ENCODE results near the gene TPM2. TPM values are rescaled to one million over a fixed set of nuclear protein-coding genes. Genes with fewer than 3 reads are reported as not detected.

TPM2 gene
- total RNA-seq, 6 experiments from 2014 or later, result 1,810 to 3,557 (median 2,546) TPM

- no peak for DNase-seq
- Mint-ChIP-seq H3K9me3 (no peaks in the 10 kb centered on the region), H3K36me3 (ENCODE audit: low read depth) (peaks cover 12% of the 10 kb centered on the region; the same call in 1 of the 2 replicates), H3K27me3 (ENCODE audit: insufficient read depth) (peaks cover 5% of the 10 kb centered on the region), H3K4me1 (ENCODE audit: low read depth) (peaks cover 70% of the 10 kb centered on the region), H3K4me3 (peak overlapping the region; percentile 90), H3K27ac (peak overlapping the region; percentile 60)
- TF ChIP-seq CTCF (IDR thresholded peaks at IDR 0.05), result no peak
Observed at GRCh38 chr9:35665471-35665818, 24.3 kb downstream of the TPM2 start.

GRCh38 chr9:35664531-35665470, 24.9 kb downstream of the TPM2 start, which contains the start of gene ARHGEF39:
Gene ARHGEF39 (minus strand): TSS chr9:35665195. CDS start chr9:35665169, 26 bp downstream.
- H3K27ac Mint-ChIP-seq, result peak within 1 kb of the TSS; percentile 60
- H3K4me1 Mint-ChIP-seq (ENCODE audit: low read depth), result peaks cover 75% of the 10 kb centered on the region

GRCh38 chr9:35662437-35662836, 27.3 kb downstream of the TPM2 start:
- Mint-ChIP-seq H3K27ac (peak overlapping the region; percentile 60; the same call in 1 of the 2 replicates), H3K4me1 (ENCODE audit: low read depth) (peaks cover 79% of the 10 kb centered on the region), H3K36me3 (ENCODE audit: low read depth) (peaks cover 17% of the 10 kb centered on the region; the same call in 1 of the 2 replicates), H3K4me3 (no peak overlapping the region), H3K27me3 (ENCODE audit: insufficient read depth) (peaks cover 10% of the 10 kb centered on the region), H3K9me3 (peaks cover 4% of the 10 kb centered on the region)
- DNase-seq, result no peak
- TF ChIP-seq CTCF (IDR thresholded peaks at IDR 0.05), result no peak

More at GRCh38 chr9:35664531-35665470, 24.9 kb downstream of the TPM2 start, which contains the start of gene ARHGEF39:
- no peaks in the 10 kb centered on the region for H3K9me3 Mint-ChIP-seq
- DNase-seq, result peak; percentile 71
- peak; percentile 23; the same call in 1 of the 2 replicates for TF ChIP-seq CTCF (IDR thresholded peaks at IDR 0.05)
- peaks cover 5% of the 10 kb centered on the region for H3K27me3 Mint-ChIP-seq (ENCODE audit: insufficient read depth)
- peak within 1 kb of the TSS; percentile 90 for H3K4me3 Mint-ChIP-seq
- peaks cover 17% of the 10 kb centered on the region; the same call in 1 of the 2 replicates for H3K36me3 Mint-ChIP-seq (ENCODE audit: low read depth)

GRCh38 chr9:35661756-35662350, 27.9 kb downstream of the TPM2 start:
- Mint-ChIP-seq H3K27ac (peak overlapping the region; percentile 60; the same call in 1 of the 2 replicates), H3K4me1 (ENCODE audit: low read depth) (peaks cover 85% of the 10 kb centered on the region), H3K4me3 (no peak overlapping the region; the same call in 1 of the 2 replicates)

More at GRCh38 chr9:35661756-35662350, 27.9 kb downstream of the TPM2 start:
- H3K27me3 Mint-ChIP-seq (ENCODE audit: insufficient read depth), result peaks cover 12% of the 10 kb centered on the region
- DNase-seq, result no peak
- no peak for TF ChIP-seq CTCF (IDR thresholded peaks at IDR 0.05)
- peaks cover 17% of the 10 kb centered on the region; the same call in 1 of the 2 replicates for H3K36me3 Mint-ChIP-seq (ENCODE audit: low read depth)
- H3K9me3 Mint-ChIP-seq, result peaks cover 4% of the 10 kb centered on the region

All from HFFc6 (cell line).